ENCODE data around the gene JDP2. TPM values are rescaled to one million over a fixed set of nuclear protein-coding genes. Genes with fewer than 3 reads are reported as not detected.

The JDP2 gene
- total RNA-seq, 2 donors from 2014 or later, result 0.86 to 1.4 TPM

DNA sequence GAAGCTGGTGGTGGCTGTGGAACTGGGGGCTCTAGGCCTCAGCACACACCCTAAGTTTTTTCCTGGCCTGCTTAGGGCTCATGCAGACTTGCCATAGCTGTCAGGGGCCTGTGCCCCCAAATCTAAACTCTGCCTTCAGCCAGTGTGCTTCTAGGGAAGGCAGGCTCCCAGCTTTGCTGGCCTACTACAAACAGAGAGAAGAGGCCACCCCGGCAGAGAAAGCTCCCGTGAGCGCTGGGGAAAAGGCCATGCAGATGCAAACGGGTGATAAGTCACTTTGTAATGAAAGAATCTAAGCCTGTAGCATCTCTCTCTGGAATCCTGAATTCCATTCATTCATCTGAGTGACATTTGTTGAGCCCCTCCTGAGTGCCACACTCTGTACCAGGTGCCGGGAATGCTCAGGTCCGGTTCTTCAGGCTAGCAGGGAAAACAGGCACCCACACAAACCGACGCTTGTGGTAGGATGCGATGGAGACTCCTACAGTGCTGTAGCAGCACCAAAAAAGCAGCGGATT lies 29.9 kb downstream of the JDP2 start:
- DNase-seq (no peak), ATAC-seq (no peak)
- no peak overlapping the region for H3K27ac Mint-ChIP-seq
- no peaks in the 10 kb centered on the region for H3K9me3 ChIP-seq (ENCODE audit: control insufficient read depth, low read length, poor library complexity, severe bottlenecking)
- peaks cover 16% of the 10 kb centered on the region for H3K27me3 Mint-ChIP-seq
- H3K4me3 Mint-ChIP-seq, result no peak overlapping the region
- H3K4me1 Mint-ChIP-seq, result peaks cover 13% of the 10 kb centered on the region
- peaks cover 3% of the 10 kb centered on the region for H3K36me3 Mint-ChIP-seq (ENCODE audit: low read depth)

DNA sequence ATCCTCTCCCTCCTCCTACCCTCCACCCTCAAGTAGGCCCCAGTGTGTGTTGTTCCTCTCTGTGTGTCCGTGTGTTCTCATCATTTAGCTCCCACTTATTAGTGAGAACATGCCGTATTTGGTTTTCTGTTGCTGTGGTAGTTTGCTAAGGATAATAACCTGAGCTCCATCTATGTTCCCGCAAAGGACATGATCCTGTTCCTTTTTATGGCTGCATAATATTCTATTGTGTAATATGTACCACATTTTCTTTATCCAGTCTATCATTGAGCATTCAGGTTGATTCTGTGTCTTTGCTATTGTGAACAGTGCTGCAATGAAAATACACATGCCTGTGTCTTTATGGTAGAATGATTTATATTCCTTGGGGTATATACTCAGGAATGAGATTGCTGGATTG lies 30.5 kb downstream of the JDP2 start:
- H3K4me1 Mint-ChIP-seq, result peaks cover 13% of the 10 kb centered on the region
- DNase-seq (no peak), ATAC-seq (no peak)
- no peak overlapping the region for H3K27ac Mint-ChIP-seq
- no peak overlapping the region for H3K4me3 Mint-ChIP-seq
- H3K27me3 Mint-ChIP-seq, result peaks cover 15% of the 10 kb centered on the region
- H3K36me3 Mint-ChIP-seq (ENCODE audit: low read depth), result peaks cover 3% of the 10 kb centered on the region
- H3K9me3 ChIP-seq (ENCODE audit: control insufficient read depth, low read length, poor library complexity, severe bottlenecking), result no peaks in the 10 kb centered on the region

DNA sequence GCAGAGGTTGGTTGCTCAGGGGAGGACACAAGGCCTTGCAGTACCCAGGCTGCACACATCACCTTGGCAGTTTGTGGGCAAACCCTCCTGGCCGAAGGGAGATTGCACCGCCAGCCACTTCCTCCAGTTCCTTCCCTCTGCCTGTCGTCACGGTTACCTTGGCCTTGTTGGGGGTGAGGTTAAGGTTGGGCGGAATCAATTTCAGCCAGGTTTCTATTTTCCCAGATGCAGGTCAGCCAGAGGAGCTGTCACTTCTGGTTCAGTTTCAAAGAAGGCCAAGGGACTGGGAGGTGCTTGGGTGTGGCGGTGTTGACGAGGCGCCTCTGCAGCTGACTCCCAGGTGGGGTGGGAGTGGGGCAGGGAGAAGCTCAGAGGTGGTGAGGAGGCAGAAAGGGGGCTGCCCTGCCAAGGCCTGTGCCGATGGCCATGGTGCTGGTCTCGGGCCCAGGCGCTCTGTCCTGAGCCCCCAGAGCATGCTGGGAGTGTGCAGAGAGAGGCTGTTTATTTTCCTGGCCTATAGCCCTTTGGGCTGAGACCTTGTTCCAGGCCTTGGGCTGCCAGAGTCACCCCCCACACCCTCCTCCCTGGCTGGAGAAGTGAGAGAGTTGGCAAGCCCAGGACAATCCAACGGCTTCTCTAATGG lies 31.4 kb downstream of the JDP2 start:
- H3K27ac Mint-ChIP-seq, result peak overlapping the region; percentile 11
- H3K27me3 Mint-ChIP-seq, result peaks cover 7% of the 10 kb centered on the region
- no peak for ATAC-seq
- no peaks in the 10 kb centered on the region for H3K9me3 ChIP-seq (ENCODE audit: control insufficient read depth, low read length, poor library complexity, severe bottlenecking)
- H3K4me1 Mint-ChIP-seq, result peaks cover 13% of the 10 kb centered on the region
- peaks cover 3% of the 10 kb centered on the region for H3K36me3 Mint-ChIP-seq (ENCODE audit: low read depth)
- no peak for DNase-seq
- H3K4me3 Mint-ChIP-seq, result no peak overlapping the region

DNA sequence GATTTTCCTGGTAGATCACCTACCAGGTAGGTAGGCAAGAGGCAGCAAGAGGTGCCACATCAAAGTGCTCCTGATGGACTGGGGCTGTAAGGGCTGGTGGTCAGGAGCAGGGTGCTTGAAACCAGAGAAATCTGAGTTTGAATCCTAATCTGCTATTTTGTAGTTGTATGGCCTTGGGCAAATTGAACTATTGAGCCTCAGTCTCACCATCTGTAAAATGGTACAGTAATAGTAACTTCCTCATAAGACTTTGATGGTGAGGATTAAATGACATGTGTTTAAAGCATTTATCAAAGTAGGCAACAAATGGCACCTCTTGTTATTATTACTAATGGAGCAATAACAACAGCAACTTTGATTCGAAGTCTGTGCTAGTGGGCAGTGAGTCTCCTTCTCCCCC lies 32.0 kb downstream of the JDP2 start:
- ATAC-seq (no peak), DNase-seq (no peak)
- Mint-ChIP-seq H3K27me3 (peaks cover 7% of the 10 kb centered on the region), H3K4me3 (no peak overlapping the region), H3K36me3 (ENCODE audit: low read depth) (peaks cover 3% of the 10 kb centered on the region), H3K27ac (peak overlapping the region; percentile 11), H3K4me1 (peaks cover 10% of the 10 kb centered on the region)
- no peaks in the 10 kb centered on the region for H3K9me3 ChIP-seq (ENCODE audit: control insufficient read depth, low read length, poor library complexity, severe bottlenecking)

DNA sequence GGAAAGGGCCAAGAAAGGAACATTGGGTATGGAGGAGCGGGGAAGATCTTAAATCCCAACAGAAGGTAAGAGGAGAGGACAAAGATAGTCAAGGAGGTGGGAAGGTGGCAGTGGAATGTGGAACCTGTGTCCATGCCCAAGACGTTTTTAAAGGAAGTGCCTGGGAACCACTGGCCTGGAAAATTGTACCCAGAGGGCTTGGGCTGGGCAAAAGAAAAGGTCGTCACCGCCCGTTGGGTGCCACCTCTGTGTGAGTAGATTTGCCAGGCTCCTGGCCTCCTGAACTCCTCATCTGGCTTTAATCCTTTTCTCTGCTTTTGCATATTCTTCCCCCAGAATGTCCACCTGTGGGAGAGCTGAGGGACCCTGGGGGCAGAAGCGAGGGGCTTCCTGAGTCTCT lies 32.6 kb downstream of the JDP2 start:
- Mint-ChIP-seq H3K36me3 (ENCODE audit: low read depth) (peaks cover 3% of the 10 kb centered on the region), H3K4me1 (peaks cover 10% of the 10 kb centered on the region), H3K4me3 (no peak overlapping the region), H3K27ac (no peak overlapping the region), H3K27me3 (peaks cover 7% of the 10 kb centered on the region)
- DNase-seq, result no peak
- H3K9me3 ChIP-seq (ENCODE audit: control insufficient read depth, low read length, poor library complexity, severe bottlenecking), result no peaks in the 10 kb centered on the region
- no peak for ATAC-seq

DNA sequence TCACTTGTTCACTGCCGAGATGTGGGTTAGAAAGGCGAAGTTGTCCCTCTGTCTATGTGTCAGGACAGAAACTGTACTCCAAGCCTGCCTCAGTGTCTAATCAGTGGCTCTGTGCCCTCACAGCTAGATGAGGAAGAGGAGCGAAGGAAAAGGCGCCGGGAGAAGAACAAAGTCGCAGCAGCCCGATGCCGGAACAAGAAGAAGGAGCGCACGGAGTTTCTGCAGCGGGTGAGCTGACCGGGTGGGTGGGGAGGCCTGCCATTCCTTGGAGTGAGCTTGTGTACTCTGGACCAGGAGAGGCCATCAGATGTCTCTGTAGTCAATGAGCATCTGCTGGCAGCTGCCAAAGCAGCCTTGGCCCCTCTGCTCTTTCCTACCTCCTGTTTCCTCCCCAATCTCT lies 33.5 kb downstream of the JDP2 start:
- Mint-ChIP-seq H3K27me3 (peaks cover 5% of the 10 kb centered on the region), H3K36me3 (ENCODE audit: low read depth) (no peaks in the 10 kb centered on the region), H3K4me3 (no peak overlapping the region), H3K27ac (no peak overlapping the region), H3K4me1 (peaks cover 7% of the 10 kb centered on the region)
- DNase-seq, result no peak
- no peak for ATAC-seq
- no peaks in the 10 kb centered on the region for H3K9me3 ChIP-seq (ENCODE audit: control insufficient read depth, low read length, poor library complexity, severe bottlenecking)

DNA sequence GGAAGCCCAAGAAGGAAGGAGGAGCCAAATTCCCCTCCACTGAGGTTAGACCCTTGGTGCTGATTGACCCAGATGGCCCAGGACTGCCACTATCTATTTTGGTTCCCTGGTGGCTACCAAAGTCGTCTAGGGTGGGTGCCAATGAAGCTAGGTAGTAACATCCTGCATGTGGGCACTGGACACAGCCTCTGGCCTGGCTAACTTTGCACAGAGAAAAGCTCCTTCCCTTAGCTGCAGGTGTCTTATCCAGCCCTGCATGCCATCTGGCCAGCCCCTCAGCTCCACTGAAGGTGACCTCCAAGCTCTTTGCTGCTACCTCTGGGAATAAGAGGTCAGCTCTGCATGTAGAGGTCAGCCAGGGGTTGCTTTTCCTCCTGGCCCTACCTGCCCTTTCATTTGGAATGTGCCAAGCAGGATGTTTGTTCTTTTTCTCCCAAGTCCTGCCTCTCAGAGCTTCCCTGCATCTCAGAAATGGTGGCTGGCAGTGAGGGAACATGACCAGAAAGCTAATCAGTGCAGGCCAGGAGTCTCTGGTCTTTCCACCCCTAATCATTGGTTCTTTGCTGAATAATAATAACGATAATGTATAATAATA lies 34.0 kb downstream of the JDP2 start:
- H3K27ac Mint-ChIP-seq, result no peak overlapping the region
- H3K4me3 Mint-ChIP-seq, result no peak overlapping the region
- no peaks in the 10 kb centered on the region for H3K36me3 Mint-ChIP-seq (ENCODE audit: low read depth)
- DNase-seq (no peak), ATAC-seq (no peak)
- peaks cover 9% of the 10 kb centered on the region for H3K4me1 Mint-ChIP-seq
- no peaks in the 10 kb centered on the region for H3K9me3 ChIP-seq (ENCODE audit: control insufficient read depth, low read length, poor library complexity, severe bottlenecking)
- no peaks in the 10 kb centered on the region for H3K27me3 Mint-ChIP-seq

DNA sequence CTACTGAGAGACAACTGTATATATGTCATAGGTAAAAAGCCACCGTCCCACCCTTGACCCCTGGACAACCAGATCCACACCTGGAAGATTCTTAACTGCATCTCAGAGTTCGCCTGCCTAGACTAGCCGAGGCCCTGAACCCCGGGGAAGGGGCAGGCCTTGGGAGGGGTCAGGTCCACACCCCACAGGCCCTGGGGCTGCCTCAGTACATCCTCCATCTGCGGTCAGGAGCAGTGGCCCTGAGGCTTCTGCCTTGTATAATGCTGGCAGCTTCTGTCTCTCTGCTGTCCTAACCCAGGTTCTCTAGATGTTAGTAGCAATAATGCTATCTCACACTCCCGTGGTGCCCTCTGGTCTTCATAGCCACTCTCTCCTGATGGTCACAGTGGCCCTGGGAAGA lies 36.8 kb downstream of the JDP2 start:
- no peak overlapping the region for H3K4me3 Mint-ChIP-seq
- no peaks in the 10 kb centered on the region for H3K36me3 Mint-ChIP-seq (ENCODE audit: low read depth)
- no peaks in the 10 kb centered on the region for H3K27me3 Mint-ChIP-seq

DNA sequence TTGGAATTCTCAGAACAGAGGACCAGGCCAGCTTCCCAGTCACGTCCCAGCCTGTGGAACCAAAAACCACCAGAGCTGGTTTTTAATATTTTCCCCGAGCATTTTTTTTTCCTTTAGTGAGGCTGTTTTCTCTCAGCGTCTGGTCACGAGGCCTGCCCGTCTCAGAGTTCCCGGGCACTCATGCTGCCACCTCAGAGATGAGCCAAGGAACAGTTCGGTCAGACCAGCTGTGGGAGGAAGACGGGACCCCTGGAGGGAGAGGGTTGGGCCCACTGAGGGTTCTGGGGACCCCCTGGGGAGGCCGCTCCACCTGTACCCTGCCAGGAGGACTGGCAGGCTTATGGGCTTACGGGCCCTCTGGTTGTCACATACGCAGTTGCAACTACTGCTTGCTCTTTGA lies 39.9 kb downstream of the JDP2 start:
- H3K27me3 Mint-ChIP-seq, result peaks cover 6% of the 10 kb centered on the region
- H3K4me1 Mint-ChIP-seq, result peaks cover 9% of the 10 kb centered on the region
- no peak overlapping the region for H3K4me3 Mint-ChIP-seq
- ATAC-seq (no peak), DNase-seq (no peak)
- H3K9me3 ChIP-seq (ENCODE audit: control insufficient read depth, low read length, poor library complexity, severe bottlenecking), result no peaks in the 10 kb centered on the region
- H3K27ac Mint-ChIP-seq, result peak overlapping the region; percentile 73
- no peaks in the 10 kb centered on the region for H3K36me3 Mint-ChIP-seq (ENCODE audit: low read depth)

More for the DNA sequence above, 36.8 kb downstream of the JDP2 start:
- ATAC-seq, result no peak
- Mint-ChIP-seq H3K27ac (no peak overlapping the region), H3K4me1 (peaks cover 9% of the 10 kb centered on the region)
- DNase-seq, result no peak
- no peaks in the 10 kb centered on the region for H3K9me3 ChIP-seq (ENCODE audit: control insufficient read depth, low read length, poor library complexity, severe bottlenecking)

DNA sequence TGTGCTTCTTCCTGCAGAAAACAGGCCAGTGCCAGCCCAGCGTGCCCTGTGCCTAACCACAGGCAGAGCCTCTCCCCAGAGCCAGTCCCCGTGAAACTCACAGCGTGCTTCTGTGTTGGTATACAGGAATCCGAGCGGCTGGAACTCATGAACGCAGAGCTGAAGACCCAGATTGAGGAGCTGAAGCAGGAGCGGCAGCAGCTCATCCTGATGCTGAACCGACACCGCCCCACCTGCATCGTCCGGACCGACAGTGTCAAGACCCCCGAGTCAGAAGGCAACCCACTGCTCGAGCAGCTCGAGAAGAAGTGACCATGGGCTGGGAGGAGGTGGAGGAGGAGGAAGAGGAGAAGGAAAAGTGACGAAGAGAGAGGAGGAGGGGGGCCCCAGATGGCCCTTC lies 41.3 kb downstream of the JDP2 start:
- H3K4me3 Mint-ChIP-seq, result no peak overlapping the region
- ATAC-seq, result no peak
- no peak overlapping the region for H3K27ac Mint-ChIP-seq
- peaks cover 9% of the 10 kb centered on the region for H3K4me1 Mint-ChIP-seq
- H3K36me3 Mint-ChIP-seq (ENCODE audit: low read depth), result no peaks in the 10 kb centered on the region
- no peaks in the 10 kb centered on the region for H3K9me3 ChIP-seq (ENCODE audit: control insufficient read depth, low read length, poor library complexity, severe bottlenecking)
- no peak for DNase-seq
- peaks cover 6% of the 10 kb centered on the region for H3K27me3 Mint-ChIP-seq

DNA sequence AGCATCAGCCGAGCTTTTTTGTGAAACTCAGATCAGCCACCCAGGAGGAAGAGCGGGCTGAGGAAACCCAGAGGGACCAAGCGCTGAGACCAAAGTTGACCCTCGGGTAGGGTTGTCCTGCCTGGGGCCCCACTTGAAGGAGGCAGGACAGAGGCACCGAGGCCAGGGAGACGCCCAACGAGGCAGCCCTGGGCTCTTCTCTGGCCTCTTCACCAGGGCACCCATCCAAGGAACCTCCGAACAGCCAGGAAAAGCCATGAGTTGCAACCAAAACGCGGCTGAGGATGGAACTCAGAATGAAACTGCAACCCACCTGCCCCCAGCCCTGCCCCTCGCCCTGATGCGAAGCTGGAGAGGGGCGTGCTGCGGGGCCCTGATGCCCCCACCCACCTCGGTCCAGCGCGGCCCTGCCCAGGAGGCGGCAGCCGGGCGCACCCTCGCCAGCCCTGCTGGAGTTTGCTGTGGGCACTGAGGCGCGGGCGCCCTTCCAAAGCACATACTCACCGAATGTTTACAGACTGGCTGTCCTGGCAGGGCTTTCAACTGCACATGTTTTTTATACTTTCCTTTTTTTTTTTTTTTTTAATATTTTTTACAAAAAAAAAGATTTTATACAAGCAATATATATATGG lies 41.9 kb downstream of the JDP2 start:
- Mint-ChIP-seq H3K4me3 (no peak overlapping the region), H3K27ac (no peak overlapping the region), H3K4me1 (peaks cover 9% of the 10 kb centered on the region), H3K36me3 (ENCODE audit: low read depth) (no peaks in the 10 kb centered on the region), H3K27me3 (peaks cover 6% of the 10 kb centered on the region)
- no peaks in the 10 kb centered on the region for H3K9me3 ChIP-seq (ENCODE audit: control insufficient read depth, low read length, poor library complexity, severe bottlenecking)
- DNase-seq, result no peak
- ATAC-seq, result no peak

DNA sequence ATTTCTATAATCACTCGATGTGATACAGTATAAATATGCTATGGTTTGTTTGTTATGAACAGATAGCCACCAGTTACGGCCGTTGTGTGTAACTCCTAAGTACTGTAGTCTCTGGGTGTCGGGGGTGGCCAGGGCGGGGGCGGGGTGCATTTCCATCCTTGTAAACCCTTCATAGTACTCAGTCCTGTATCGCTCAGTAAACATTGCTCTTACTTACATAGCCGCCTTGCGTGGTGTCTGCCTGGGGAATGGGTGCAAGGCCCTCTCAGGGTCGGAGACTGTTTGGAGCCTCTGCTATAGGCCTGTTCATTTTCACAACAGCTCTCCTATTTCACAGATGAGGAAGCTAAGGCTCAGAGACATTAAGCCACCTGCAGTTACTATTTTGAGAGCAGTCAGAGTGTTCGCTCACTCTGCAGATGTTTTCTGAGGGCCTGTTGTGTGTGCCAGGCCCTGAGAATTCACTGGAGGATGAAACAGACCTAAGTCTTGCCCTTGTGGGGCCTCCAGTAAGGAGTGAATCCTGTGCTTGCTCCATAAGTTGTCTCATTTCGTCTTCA lies 42.5 kb downstream of the JDP2 start:
- no peak for DNase-seq
- no peaks in the 10 kb centered on the region for H3K9me3 ChIP-seq (ENCODE audit: control insufficient read depth, low read length, poor library complexity, severe bottlenecking)
- Mint-ChIP-seq H3K36me3 (ENCODE audit: low read depth) (no peaks in the 10 kb centered on the region), H3K27ac (no peak overlapping the region), H3K4me3 (no peak overlapping the region), H3K27me3 (peaks cover 10% of the 10 kb centered on the region), H3K4me1 (peaks cover 9% of the 10 kb centered on the region)
- no peak for ATAC-seq

DNA sequence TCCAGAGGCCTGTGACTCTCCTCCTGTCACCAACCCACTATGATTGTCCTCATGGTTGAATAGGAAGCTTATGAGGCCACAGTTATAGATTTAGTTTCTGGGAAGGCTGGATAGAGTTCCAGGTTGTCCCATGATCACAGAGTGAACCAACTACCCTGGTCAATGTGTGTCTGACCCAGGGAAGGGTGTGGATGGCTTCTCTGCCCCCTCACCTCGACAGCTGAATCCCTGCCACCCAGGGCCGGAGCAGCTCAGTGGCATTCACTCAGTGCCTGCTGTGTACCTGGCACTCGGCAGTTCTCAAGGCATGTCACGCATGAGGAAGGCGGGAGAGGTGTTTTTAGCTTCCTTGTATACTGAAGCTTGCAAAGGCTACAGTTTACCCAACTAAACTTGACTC lies 43.2 kb downstream of the JDP2 start:
- Mint-ChIP-seq H3K27me3 (peaks cover 11% of the 10 kb centered on the region), H3K4me3 (no peak overlapping the region), H3K27ac (no peak overlapping the region), H3K36me3 (ENCODE audit: low read depth) (no peaks in the 10 kb centered on the region), H3K4me1 (peaks cover 9% of the 10 kb centered on the region)
- DNase-seq, result no peak
- H3K9me3 ChIP-seq (ENCODE audit: control insufficient read depth, low read length, poor library complexity, severe bottlenecking), result no peaks in the 10 kb centered on the region
- ATAC-seq, result no peak
